GM21786 (cell line): ENCODE measurements around the gene CTNND2.
"Not testable (repeated sequence)": the region's sequence is repeated elsewhere in the genome, so short reads cannot be mapped to it uniquely, and the experiment has no call there.

Experiments used
- ATAC-seq: cut with Tn5 transposase; IDR thresholded peaks from one replicate; pipeline ENCODE4 v1.9.1; 2021; ENCODE audit not compliant: unreplicated experiment

CTNND2 gene

DNA sequence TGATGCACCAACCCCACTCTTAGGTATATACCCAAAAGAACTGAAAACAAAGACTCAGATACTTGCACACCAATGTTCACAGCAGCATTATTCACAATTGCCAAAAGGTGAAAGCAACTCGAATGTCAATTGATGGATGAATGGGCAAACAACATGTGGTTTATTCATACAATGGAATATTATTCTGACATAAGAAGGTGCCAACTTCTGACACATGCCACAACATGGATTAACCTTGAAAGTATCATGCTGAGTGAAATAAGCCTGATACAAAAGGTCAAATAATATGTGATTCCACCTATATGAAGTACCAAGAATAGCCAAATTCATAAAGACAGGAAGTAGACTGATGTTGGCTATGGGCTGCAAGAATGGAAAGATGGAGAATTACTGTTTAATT, 35.0 kb downstream of the CTNND2 start:
- no peak for ATAC-seq

- no peak for ATAC-seq
Measured at GRCh38 chr5:11863911-11864310, 40.3 kb downstream of the CTNND2 start.

DNA sequence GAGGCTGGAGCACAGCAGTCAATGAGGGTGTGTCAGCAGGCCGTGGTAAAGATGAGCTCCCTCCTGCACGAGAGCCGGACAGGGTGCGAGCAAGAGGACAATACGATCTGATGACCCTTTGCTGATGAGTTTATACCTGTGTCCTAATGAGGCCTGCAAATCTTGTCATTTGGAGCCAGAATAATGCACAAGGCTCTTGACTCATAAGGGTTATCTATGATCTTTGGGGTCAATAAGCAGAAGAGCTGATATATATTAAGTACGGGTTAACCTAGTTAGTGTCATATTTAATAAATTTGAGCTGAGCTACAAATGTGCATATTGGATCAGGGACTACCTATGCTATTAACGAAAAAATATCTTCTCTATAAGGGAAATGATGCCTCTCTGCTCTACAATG, 46.9 kb downstream of the CTNND2 start:
- no peak for ATAC-seq

GRCh38 chr5:11854936-11855335, 49.3 kb downstream of the CTNND2 start:
- ATAC-seq = no peak

DNA sequence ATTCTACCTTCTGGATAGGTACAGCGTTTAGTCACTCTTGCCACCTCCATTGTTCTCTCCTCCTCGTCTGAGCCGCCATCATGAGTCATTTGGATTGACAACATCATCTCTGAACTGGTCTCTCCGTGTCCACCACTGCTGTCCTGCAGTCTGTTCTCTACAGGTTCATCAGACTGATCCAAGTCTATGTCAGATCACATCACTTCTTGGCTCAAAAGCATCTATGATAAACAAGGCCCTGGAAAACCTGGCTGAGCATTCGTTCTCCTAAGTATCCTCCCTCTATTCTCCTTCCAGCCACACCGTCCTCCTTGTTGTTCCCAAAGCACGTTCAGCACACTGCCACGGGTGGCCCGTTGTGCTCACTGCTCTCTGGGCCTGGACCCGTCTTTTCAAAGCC, 50.5 kb downstream of the CTNND2 start:
- ATAC-seq = no peak

DNA sequence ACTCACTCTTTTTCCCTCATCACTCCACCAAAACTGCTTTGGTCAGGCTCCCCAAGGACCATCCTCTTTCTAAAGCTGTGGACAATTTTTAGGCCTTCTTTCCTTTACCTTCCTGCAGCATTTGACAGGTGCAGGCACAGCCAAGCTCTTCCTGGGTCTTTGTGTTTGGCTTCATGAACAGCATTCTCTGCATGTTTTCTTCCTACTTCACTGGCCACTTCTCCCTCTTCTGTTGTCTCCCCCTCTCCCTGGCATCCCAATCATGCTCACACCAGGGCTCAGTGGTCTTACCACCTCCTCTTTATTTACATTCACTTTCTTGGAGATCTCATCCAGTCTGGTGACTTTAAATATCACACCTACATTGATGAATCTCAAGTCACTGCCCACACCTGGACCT, 51.1 kb downstream of the CTNND2 start:
- no peak for ATAC-seq

DNA sequence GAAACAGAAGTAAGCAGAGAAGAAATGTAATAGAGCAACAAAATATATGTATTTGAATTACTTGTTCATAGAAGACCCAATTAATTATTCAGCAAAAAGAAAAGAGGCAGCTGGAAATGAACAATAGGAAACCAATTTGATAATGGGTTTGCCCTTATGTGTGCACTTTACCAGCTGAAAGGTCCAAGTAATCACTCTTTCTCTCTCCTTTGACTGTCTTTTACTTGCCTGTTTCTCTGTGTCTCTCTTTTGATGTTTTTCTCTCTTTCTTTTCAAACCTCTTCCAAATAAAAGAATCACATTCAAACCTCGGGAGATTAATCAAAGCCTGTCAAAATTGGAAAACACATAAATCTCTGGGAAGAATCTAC, 51.5 kb downstream of the CTNND2 start:
- no peak for ATAC-seq

DNA sequence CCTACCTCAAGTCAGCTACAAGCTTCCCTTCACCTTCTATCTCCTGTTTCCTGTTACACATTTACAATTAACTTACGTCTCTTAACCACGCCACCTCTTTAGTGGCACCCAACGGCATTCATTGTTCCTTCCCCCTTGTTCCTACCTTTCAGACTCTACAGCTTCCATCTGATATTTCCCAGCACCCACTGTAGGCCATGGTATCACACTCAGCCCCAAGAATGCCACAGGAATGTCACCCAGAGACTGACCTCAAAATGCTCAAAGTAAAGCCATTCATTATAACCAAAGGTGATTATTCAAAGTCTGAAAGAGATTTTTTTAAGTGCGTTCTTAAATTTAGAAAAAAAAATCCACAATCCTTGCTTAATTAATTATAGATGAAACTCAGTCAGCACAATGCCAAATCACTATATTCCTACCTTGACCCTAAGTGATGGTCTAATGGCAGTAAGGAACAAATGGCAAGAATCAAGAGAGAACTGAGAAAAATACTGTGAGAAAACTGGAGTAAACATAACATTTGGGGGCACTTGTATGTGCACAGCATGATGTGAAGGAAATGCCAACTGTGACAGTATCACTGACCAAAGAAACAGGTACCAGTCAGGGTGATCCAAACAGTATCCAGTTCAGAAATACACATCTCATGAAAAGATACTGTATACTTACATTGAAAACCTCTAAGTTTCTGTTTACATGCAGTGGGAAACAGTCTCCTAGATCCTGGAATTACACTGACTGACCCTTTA, 52.1 kb downstream of the CTNND2 start:
- no peak for ATAC-seq

DNA sequence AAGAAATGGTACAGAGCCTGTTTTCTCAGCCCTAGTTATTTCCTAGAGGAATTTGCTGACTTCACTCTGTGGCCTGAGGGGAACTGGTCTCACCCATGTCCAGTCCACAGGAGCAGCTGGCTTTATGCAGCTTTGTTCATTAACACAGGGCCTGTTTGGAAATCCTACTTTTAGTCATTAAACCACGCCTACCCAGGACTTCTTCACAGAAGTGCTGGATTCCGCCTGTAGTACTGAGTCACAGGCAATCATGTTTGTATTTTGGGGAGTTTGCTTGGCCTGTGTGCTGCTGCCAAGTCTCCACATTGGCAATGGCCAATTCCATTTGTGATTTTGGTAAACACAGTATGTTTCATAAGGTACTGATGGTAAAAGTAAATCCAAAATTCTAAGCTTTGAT, 52.8 kb downstream of the CTNND2 start:
- ATAC-seq = no peak

- ATAC-seq = not testable (repeated sequence)
Measured at GRCh38 chr5:11828566-11828965, 75.7 kb downstream of the CTNND2 start.

DNA sequence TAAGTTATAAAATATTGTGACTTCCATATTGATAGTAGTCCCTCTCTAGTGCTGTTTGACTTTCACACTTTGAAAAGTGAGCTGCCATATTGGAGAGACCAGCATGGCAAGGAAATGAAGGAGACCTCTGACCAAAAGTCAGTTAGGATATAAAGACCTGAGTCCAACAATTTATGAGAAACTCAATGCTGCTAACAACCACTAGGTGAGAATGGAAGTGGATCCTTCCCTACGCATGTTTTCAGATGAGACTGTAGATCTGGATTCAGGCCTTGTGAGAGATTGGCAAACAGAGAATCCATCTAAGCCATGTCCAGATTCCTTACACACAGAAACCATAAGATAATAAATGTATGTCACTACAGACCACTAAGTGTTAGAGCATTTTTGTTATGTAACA, 81.6 kb downstream of the CTNND2 start:
- no peak for ATAC-seq

- ATAC-seq = no peak
Measured at GRCh38 chr5:11815916-11816315, 88.3 kb downstream of the CTNND2 start.

DNA sequence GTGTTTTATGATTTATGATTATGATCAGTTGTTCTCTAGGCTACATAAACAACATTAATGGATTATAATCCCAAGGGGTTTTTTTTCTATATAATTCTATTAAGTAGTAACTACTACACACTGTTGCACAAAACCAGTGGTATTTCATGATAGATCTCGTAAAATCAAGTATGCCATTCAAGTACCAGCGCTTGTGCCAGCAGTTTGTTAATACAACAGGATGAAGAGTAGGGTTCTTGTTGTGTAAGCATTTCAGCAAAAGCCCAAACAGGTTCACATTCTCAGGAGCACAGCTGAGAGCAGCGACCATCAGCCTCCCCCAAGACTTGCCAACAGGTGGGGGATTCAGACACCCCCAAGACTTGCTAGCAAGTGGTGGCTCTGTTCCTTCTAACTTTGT, 88.8 kb downstream of the CTNND2 start:
- ATAC-seq = no peak

DNA sequence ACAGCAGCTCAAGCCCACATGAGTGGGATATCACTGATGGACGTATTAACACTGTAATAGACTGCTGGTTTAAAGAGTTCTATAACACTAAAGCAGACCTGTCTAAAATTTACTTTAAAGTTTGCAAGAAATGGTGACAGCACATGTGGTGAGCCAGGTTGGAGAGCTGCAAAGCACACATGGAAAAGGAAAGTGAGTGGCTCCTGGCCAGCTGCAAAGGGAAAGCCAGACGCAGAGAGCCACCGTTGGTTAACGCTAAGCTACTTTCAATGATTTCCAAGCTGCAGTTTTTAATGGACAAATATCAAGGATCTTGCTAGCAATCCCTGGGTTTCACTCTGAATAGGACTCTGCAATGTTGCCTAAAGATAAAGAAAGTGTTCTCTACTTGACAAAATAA, 89.9 kb downstream of the CTNND2 start:
- no peak for ATAC-seq

DNA sequence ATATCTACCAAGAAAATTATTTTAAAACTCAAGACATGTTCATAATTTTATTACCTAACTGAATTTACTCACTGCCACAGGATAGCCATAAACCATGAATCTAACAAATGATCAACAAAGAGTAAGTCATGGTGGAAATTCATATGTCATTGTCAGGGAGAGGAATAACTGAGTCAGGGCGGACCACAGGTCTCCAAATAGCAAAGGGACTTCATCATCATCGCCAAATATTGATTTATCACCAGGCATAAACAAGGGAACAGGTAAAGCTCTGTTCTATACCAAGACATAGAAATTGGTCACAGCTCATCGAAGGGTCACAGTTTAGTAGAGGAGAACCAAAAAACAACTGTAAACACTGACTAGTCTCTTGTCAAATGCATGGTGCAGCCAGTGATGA, 94.8 kb downstream of the CTNND2 start:
- no peak for ATAC-seq

DNA sequence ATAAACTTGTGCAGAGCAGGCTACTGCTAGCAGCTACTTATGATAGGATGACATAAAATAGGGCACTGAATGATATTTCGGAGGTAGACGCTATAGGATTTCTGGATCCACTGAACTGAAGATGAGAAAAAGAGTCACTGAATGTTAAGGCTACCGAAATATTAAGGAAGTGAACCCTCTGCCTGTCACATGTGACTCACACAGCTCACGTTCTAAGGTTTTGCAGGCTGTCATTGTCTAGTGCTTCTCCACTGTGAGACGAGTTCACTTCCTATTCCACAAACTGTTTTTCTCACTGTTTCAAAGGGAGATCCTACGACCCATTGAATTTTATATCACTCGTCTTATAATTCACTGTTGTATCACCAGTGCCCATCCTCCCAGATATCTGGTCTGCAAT, 100.8 kb downstream of the CTNND2 start:
- ATAC-seq = no peak

DNA sequence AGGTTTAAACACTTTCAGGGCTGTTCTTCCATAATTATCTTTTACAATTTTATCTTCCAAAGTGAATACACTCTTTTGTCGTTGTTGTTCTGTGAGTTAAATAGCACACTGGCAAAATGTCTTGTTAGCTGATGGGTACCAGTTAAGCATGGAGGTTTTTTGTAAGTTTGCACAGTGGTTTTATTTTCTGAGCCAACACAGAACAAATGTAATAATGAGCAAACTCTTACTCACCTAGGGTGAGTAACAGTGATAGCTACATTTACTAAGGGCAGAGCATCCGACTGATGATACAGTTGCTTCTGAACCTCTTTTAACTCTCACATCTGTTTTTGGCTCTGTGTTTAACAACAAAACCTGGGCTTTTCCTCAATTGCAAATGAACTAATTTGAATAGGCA, 103.2 kb downstream of the CTNND2 start:
- ATAC-seq = no peak

- no peak for ATAC-seq
Measured at GRCh38 chr5:11797132-11797531, 107.1 kb downstream of the CTNND2 start.

- ATAC-seq = no peak
Measured at GRCh38 chr5:11793396-11793795, 110.8 kb downstream of the CTNND2 start.

GRCh38 chr5:11792621-11793020, 111.6 kb downstream of the CTNND2 start:
- no peak for ATAC-seq

GRCh38 chr5:11791792-11792191, 112.5 kb downstream of the CTNND2 start:
- ATAC-seq = no peak

DNA sequence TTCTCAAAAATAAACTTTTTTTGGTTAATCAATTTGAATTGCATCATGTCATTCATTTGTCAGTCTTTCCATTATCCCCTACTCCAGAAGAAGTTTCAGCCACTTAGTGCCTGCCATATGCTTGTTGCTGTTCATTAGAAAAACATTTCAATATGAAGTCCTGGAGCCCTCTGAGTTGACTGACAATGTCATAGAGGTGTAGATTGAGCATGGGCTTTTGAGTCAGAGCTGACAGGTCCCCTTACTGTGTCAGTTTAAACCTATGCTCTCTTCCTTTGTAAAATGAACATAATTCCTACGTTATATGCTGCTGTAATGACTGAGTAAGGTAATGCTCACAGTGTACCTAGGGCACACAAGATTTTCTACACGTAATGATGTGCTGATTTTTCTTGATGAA, 114.0 kb downstream of the CTNND2 start:
- ATAC-seq = no peak

DNA sequence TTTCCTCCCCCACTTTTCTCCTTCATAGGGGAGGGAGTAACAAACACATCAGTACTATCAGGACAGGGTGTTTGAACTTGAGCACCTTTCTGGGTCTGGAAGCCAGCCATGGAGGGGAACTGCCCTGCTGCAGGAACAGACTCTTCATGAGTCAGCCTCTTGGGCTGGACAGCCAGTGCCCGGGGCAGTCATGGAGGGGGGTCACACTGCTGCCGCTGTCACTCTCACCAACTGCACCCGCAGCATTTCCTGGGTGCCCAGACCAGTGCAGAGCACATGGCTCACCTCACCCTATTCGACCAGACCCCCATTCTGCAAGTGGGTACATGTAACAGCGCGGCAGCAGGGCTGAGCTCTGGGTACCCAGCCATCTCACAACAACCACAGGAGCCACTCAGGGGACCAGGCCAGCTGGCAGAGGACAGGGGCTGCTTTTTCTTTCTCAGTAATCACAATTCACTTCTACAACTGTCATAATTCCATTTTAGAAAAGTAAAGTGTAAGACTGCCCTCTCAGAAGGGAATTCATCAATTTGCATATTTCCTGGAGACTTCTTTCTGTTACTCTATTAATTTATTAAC, 118.4 kb downstream of the CTNND2 start:
- no peak for ATAC-seq
